Caco-2 (cell line): Measurements from ENCODE around the gene LRIT1. TPM values are rescaled to one million over a fixed set of nuclear protein-coding genes. Genes with fewer than 3 reads are reported as not detected.

ENCODE experiments used
- BruUV-seq: library from RNA; stranded (reverse); fragments of 400-500 nt; replicated peaks from 2 replicates; lab custom pipeline; 2021; lab: Mats Ljungman, UMichigan
- CTCF ChIA-PET: fragments of 300-600 bp; sonication (Branson Sonifier 250); formaldehyde crosslinking; loops from one replicate; lab custom pipeline; 2022; ENCODE audit warnings: antibody characterized with exemption; lab: Charles Lee
- POLR2A ChIA-PET: fragments of 300-600 bp; sonication (Branson Sonifier 250); formaldehyde crosslinking; loops from one replicate; lab custom pipeline; 2022; ENCODE audit warnings: antibody characterized with exemption; lab: Charles Lee
- DNase-seq, 2 experiments: peaks; one replicate each; pipeline versions ENCODE4 v3.0.0 to v3.0.0-alpha.2; 2020 to 2022
- H3K27me3 ChIP-seq: replicated peaks from 2 replicates; pipeline ENCODE4 v1.6.0; 2011; ENCODE audit warnings: low read length; ENCODE audit not compliant: control insufficient read depth, insufficient read depth
- H3K36me3 ChIP-seq: 2 replicates; pipeline ENCODE4 v1.5.1; 2011; ENCODE audit warnings: low read length; ENCODE audit not compliant: control insufficient read depth, insufficient read depth
- H3K4me1 ChIP-seq: fragments of 250-450 bp; sonication (Bioruptor Pico); 2 replicates; pipeline ENCODE4 v1.5.1; 2020; ENCODE audit warnings: mild to moderate bottlenecking
- H3K4me3 ChIP-seq: 2 replicates; pipeline ENCODE4 v1.5.1; 2011; ENCODE audit warnings: low read depth, mild to moderate bottlenecking, control low read depth, low read length
- H3K9me3 ChIP-seq: fragments of 250-450 bp; sonication (Bioruptor Pico); 2 replicates; pipeline ENCODE4 v1.5.1; 2020; ENCODE audit warnings: mild to moderate bottlenecking, moderate library complexity
- H3K27ac Mint-ChIP-seq: one replicate; pipeline ENCODE4 v1.8.0; 2022; ENCODE audit warnings: mixed read lengths; ENCODE audit not compliant: unreplicated experiment
- H3K27me3 Mint-ChIP-seq: one replicate; pipeline ENCODE4 v1.8.0; 2022; ENCODE audit warnings: mixed read lengths; ENCODE audit not compliant: insufficient read depth, unreplicated experiment
- H3K36me3 Mint-ChIP-seq: one replicate; pipeline ENCODE4 v1.8.0; 2022; ENCODE audit warnings: mild to moderate bottlenecking, mixed read lengths; ENCODE audit not compliant: insufficient read depth, unreplicated experiment
- H3K4me1 Mint-ChIP-seq: one replicate; pipeline ENCODE4 v1.8.0; 2022; ENCODE audit warnings: low read depth, mixed read lengths; ENCODE audit not compliant: unreplicated experiment
- H3K4me3 Mint-ChIP-seq: one replicate; pipeline ENCODE4 v1.8.0; 2022; ENCODE audit warnings: mild to moderate bottlenecking, moderate library complexity, mixed read lengths; ENCODE audit not compliant: unreplicated experiment
- H3K9me3 Mint-ChIP-seq: one replicate; pipeline ENCODE4 v1.8.0; 2022; ENCODE audit warnings: mixed read lengths; ENCODE audit not compliant: unreplicated experiment
- CTCF ChIP-seq, 2 experiments: fragments of 200-600 bp in 1 of 2; IDR thresholded peaks; 1 replicate in 1 of 2; 2 replicates in 1 of 2; pipeline versions ENCODE4 v1.5.1 to v1.8.0; 2011 to 2022; ENCODE audit warnings: antibody characterized with exemption in 1 of 2, control low read depth in 1 of 2, inconsistent platforms in 1 of 2, low read depth in 1 of 2, low read length in 1 of 2, mild to moderate bottlenecking in 1 of 2, moderate library complexity in 1 of 2; ENCODE audit not compliant: insufficient read depth in 1 of 2, severe bottlenecking in 1 of 2, unreplicated experiment in 1 of 2
- intact Hi-C: fragments of 100-400 bp; cut with micrococcal nuclease; formaldehyde crosslinking; loops from one replicate; pipeline ENCODE4 v1.10.0; 2022; ENCODE audit not compliant: unreplicated experiment
- total RNA-seq: library from RNA; stranded (reverse); gene quantifications from 2 replicates; pipeline ENCODE4 v1.2.3, GENCODE V29; 2022

The LRIT1 gene
- total RNA-seq, 1 experiment from 2014 or later, result not detected

DNA sequence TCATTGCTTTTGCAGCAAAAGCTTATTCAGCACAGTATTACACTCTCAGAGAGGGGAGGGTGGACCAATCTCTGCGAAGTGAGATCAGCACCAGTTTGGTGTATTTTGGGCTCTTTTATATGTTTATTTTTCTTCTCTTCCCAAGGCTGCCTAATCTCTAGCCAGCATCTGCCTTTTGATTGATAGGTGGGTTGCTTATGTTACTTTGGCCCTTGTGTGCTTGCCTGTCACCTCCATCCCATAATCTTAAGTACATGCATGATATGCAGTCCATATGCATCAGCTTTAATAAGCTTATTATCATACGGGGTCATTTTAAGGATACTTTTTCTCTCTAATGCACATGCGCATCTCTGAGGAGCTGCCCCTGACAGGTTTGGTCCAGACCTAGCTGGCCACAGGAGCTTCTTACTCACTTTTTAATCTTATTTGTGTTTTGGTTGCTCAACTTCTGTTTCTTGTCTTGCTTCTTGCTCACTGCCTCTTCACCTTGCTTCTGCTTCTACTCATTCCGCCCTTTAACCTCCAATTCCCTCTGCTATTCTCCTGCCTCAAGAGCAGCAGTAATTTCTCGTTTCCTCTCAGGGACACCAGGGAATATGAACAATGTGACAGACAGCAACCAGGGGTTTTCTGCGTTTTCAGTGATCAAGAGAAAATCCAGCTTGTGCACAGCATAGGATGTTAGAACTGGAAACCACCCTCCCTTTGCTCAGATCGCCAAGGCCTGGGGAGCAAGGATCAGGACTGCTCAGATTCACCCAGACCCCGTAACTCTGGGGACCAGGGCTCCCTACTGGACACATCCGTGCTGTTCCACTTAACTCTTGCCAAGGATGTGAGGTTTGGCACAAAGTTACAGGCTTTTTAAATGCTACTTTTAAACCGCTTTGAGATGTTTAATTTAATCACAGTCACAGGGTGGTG, 13.5 kb upstream of the LRIT1 start:
- no TSS peak for BruUV-seq
- no peak for DNase-seq
- ChIA-PET CTCF (interaction anchor here (0.6 kb wide), 1 partner anchor 8 kb away, joined by 7 read pairs; no protein-coding TSS in a partner anchor), POLR2A (no interaction called here)
- H3K9me3 ChIP-seq, result 0 out of 2 replicates have a peak, but pooled peaks cover 3% of the 10 kb centered on the region
- no peaks in the 10 kb centered on the region for H3K36me3 ChIP-seq
- no peaks in the 10 kb centered on the region; the same call in 1 of the 2 replicates for H3K27me3 ChIP-seq
- Mint-ChIP-seq H3K4me1 (no peaks in the 10 kb centered on the region), H3K27me3 (peaks cover 19% of the 10 kb centered on the region), H3K36me3 (no peaks in the 10 kb centered on the region), H3K27ac (no peak overlapping the region), H3K4me3 (no peak overlapping the region), H3K9me3 (no peaks in the 10 kb centered on the region)
- H3K4me3 ChIP-seq, result no peak overlapping the region
- intact Hi-C loops, result no loop called here
- no peaks in the 10 kb centered on the region for H3K4me1 ChIP-seq
- no peak for TF ChIP-seq CTCF (IDR thresholded peaks at IDR 0.05; ENCODE audit: insufficient read depth in 1 of 2, low read depth in 1 of 2, low read length in 1 of 2, severe bottlenecking in 1 of 2, unreplicated experiment in 1 of 2)

GRCh38 chr10:84248794-84249193, 7.4 kb upstream of the LRIT1 start:
- Histone ChIP-seq H3K36me3 (no peaks in the 10 kb centered on the region), H3K27me3 (peaks cover 3% of the 10 kb centered on the region), H3K9me3 (no peaks in the 10 kb centered on the region), H3K4me3 (no peak overlapping the region), H3K4me1 (no peaks in the 10 kb centered on the region)
- ChIA-PET POLR2A (no interaction called here), CTCF (no interaction called here)
- no TSS peak for BruUV-seq
- DNase-seq, result no peak
- Mint-ChIP-seq H3K9me3 (no peaks in the 10 kb centered on the region), H3K4me1 (no peaks in the 10 kb centered on the region), H3K27me3 (peaks cover 37% of the 10 kb centered on the region), H3K36me3 (no peaks in the 10 kb centered on the region), H3K27ac (no peak overlapping the region), H3K4me3 (no peak overlapping the region)
- no peak for TF ChIP-seq CTCF (IDR thresholded peaks at IDR 0.05; ENCODE audit: insufficient read depth in 1 of 2, low read depth in 1 of 2, low read length in 1 of 2, severe bottlenecking in 1 of 2, unreplicated experiment in 1 of 2)
- intact Hi-C loops, result no loop called here

- Mint-ChIP-seq H3K27ac (no peak overlapping the region), H3K4me1 (no peaks in the 10 kb centered on the region), H3K27me3 (peaks cover 33% of the 10 kb centered on the region), H3K36me3 (no peaks in the 10 kb centered on the region), H3K4me3 (no peak overlapping the region), H3K9me3 (no peaks in the 10 kb centered on the region)
- no peak for TF ChIP-seq CTCF (IDR thresholded peaks at IDR 0.05; ENCODE audit: insufficient read depth in 1 of 2, low read depth in 1 of 2, low read length in 1 of 2, severe bottlenecking in 1 of 2, unreplicated experiment in 1 of 2)
- H3K9me3 ChIP-seq, result no peaks in the 10 kb centered on the region
- no peaks in the 10 kb centered on the region for H3K4me1 ChIP-seq
- POLR2A ChIA-PET, result no interaction called here
- no peaks in the 10 kb centered on the region for H3K36me3 ChIP-seq
- intact Hi-C loops, result no loop called here
- no peak overlapping the region for H3K4me3 ChIP-seq
- CTCF ChIA-PET, result no interaction called here
- DNase-seq, result no peak
- BruUV-seq, result no TSS peak
- H3K27me3 ChIP-seq, result peaks cover 3% of the 10 kb centered on the region
Measured at GRCh38 chr10:84247496-84247895, 6.2 kb upstream of the LRIT1 start.
